H1 (cell line): ENCODE results near the gene BCAR3. TPM values are rescaled to one million over a fixed set of nuclear protein-coding genes. Genes with fewer than 3 reads are reported as not detected.

Experiments used
- CTCF ChIA-PET: fragments of 300-600 bp; sonication (Branson Sonifier 250); formaldehyde crosslinking; loops from one replicate; lab custom pipeline; 2021; ENCODE audit not compliant: partially characterized antibody; lab: Charles Lee
- POLR2A ChIA-PET: fragments of 300-600 bp; sonication (Branson Sonifier 250); formaldehyde crosslinking; loops from one replicate; lab custom pipeline; 2021; ENCODE audit warnings: inconsistent platforms; ENCODE audit not compliant: partially characterized antibody; lab: Charles Lee
- DNase-seq, 2 experiments: peaks; one replicate each; pipeline versions ENCODE4 v3.0.0 to v3.0.0-alpha.2; 2010 to 2022; ENCODE audit warnings: low spot score in 2 of 2, low read depth in 1 of 2, mixed read lengths in 1 of 2
- FAIRE-seq: peaks from 2 replicates; lab custom pipeline; 2011; peaks lifted over from hg19 to GRCh38; lab: Jason Lieb, UNC
- H2AFZ ChIP-seq: 2 replicates; pipeline ENCODE4 v1.8.1; 2012; ENCODE audit warnings: low read length, inconsistent platforms
- H2AK5ac ChIP-seq: 2 replicates; pipeline ENCODE4 v1.6.1; 2013; ENCODE audit warnings: low read depth, low read length
- H2BK120ac ChIP-seq: replicated peaks from 2 replicates; pipeline ENCODE3; 2013; ENCODE audit warnings: low read depth, low read length, inconsistent platforms
- H2BK12ac ChIP-seq: 2 replicates; pipeline ENCODE4 v1.6.1; 2013; ENCODE audit warnings: low read depth, low read length
- H2BK15ac ChIP-seq: 2 replicates; pipeline ENCODE4 v1.6.1; 2013; ENCODE audit warnings: low read length
- H2BK20ac ChIP-seq: 2 replicates; pipeline ENCODE4 v1.6.1; 2013; ENCODE audit warnings: low read length
- H2BK5ac ChIP-seq: 2 replicates; pipeline ENCODE4 v1.6.1; 2013; ENCODE audit warnings: low read depth, low read length
- H3K14ac ChIP-seq: 2 replicates; pipeline ENCODE4 v1.6.1; 2013; ENCODE audit warnings: inconsistent platforms; ENCODE audit not compliant: insufficient read length
- H3K18ac ChIP-seq: 2 replicates; pipeline ENCODE4 v1.6.1; 2013; ENCODE audit warnings: low read length; ENCODE audit errors: extremely low read depth
- H3K23ac ChIP-seq: 2 replicates; pipeline ENCODE4 v1.6.1; 2013; ENCODE audit warnings: inconsistent platforms; ENCODE audit not compliant: insufficient read length
- H3K23me2 ChIP-seq: 2 replicates; pipeline ENCODE4 v1.6.1; 2013; ENCODE audit warnings: low read depth, low read length
- H3K27ac ChIP-seq: 2 replicates; pipeline ENCODE4 v1.6.1; 2011; ENCODE audit warnings: low read depth, low read length, inconsistent platforms
- H3K27me3 ChIP-seq, 4 experiments: replicated peaks in 1 of 4; 1 replicate in 1 of 4; 2 replicates in 3 of 4; pipeline versions ENCODE4 v1.6.1 to v1.8.1; 2011 to 2013; ENCODE audit warnings: low read length in 3 of 4, mild to moderate bottlenecking in 3 of 4, inconsistent platforms in 2 of 4, mixed read lengths in 2 of 4, moderate library complexity in 1 of 4; ENCODE audit not compliant: control insufficient read depth in 3 of 4, insufficient read depth in 3 of 4; ENCODE audit errors: extremely low read depth in 1 of 4
- H3K36me3 ChIP-seq, 4 experiments: 2 replicates each; pipeline versions ENCODE4 v1.6.1 to v1.8.1; 2011 to 2013; ENCODE audit warnings: mild to moderate bottlenecking in 4 of 4, low read length in 3 of 4, moderate library complexity in 2 of 4, control low read depth in 1 of 4, inconsistent platforms in 1 of 4; ENCODE audit not compliant: insufficient read depth in 4 of 4, control insufficient read depth in 2 of 4
- H3K4ac ChIP-seq: replicated peaks from 2 replicates; pipeline ENCODE3; 2013; ENCODE audit warnings: low read length, low read depth, mixed read lengths, inconsistent platforms; ENCODE audit not compliant: insufficient read length
- H3K4me1 ChIP-seq, 4 experiments: replicated peaks in 1 of 4; 1 replicate in 1 of 4; 2 replicates in 3 of 4; pipeline versions ENCODE4 v1.6.1 to v1.8.1; 2011 to 2013; ENCODE audit warnings: low read length in 3 of 4, inconsistent platforms in 2 of 4, mixed read lengths in 1 of 4; ENCODE audit not compliant: insufficient read depth in 4 of 4, control insufficient read depth in 3 of 4
- H3K4me2 ChIP-seq, 2 experiments: 2 replicates each; pipeline versions ENCODE4 v1.6.1 to v1.8.1; 2011 to 2013; ENCODE audit warnings: low read depth in 2 of 2, low read length in 2 of 2, control low read depth in 1 of 2, inconsistent platforms in 1 of 2, mild to moderate bottlenecking in 1 of 2; ENCODE audit not compliant: insufficient read depth in 1 of 2
- H3K4me3 ChIP-seq, 4 experiments: fragments of 200-600, 300-600 bp in 1 of 4; sonication (generic), shearing (Covaris generic), sonication (Bioruptor Twin) in 1 of 4; 2 replicates each; pipeline versions ENCODE4 v1.5.1 to v1.8.1; 2011 to 2016; ENCODE audit warnings: low read length in 4 of 4, low read depth in 3 of 4, control low read depth in 2 of 4, inconsistent platforms in 2 of 4, mild to moderate bottlenecking in 2 of 4, mixed read lengths in 1 of 4, moderate library complexity in 1 of 4; ENCODE audit not compliant: insufficient read depth in 2 of 4; ENCODE audit errors: extremely low read depth in 1 of 4
- H3K56ac ChIP-seq: replicated peaks from 2 replicates; pipeline ENCODE3; 2013; ENCODE audit warnings: low read depth, mild to moderate bottlenecking, mixed read lengths, low read length, inconsistent platforms; ENCODE audit not compliant: insufficient read length
- H3K79me1 ChIP-seq: 2 replicates; pipeline ENCODE4 v1.6.1; 2013; ENCODE audit warnings: low read depth, low read length, control low read depth
- H3K79me2 ChIP-seq, 2 experiments: 2 replicates each; pipeline versions ENCODE4 v1.6.1 to v1.8.1; 2012 to 2013; ENCODE audit warnings: low read length in 2 of 2, mild to moderate bottlenecking in 2 of 2, inconsistent platforms in 1 of 2; ENCODE audit not compliant: insufficient read depth in 2 of 2, control insufficient read depth in 1 of 2
- H3K9ac ChIP-seq, 4 experiments: replicated peaks in 1 of 4; 1 replicate in 1 of 4; 2 replicates in 3 of 4; pipeline versions ENCODE4 v1.6.1 to v1.8.1; 2011 to 2013; ENCODE audit warnings: low read depth in 3 of 4, low read length in 3 of 4, control low read depth in 2 of 4, mild to moderate bottlenecking in 2 of 4, moderate library complexity in 2 of 4, inconsistent platforms in 1 of 4; ENCODE audit errors: extremely low read depth in 1 of 4
- H3K9me3 ChIP-seq, 2 experiments: 2 replicates each; pipeline versions ENCODE4 v1.6.1 to v1.8.1; 2012 to 2013; ENCODE audit warnings: mild to moderate bottlenecking in 2 of 2, moderate library complexity in 2 of 2, control low read depth in 1 of 2, inconsistent platforms in 1 of 2, low read depth in 1 of 2, low read length in 1 of 2, mixed read lengths in 1 of 2; ENCODE audit not compliant: insufficient read depth in 2 of 2
- H4K20me1 ChIP-seq, 2 experiments: replicated peaks in 1 of 2; 2 replicates each; pipeline versions ENCODE3 to v1.8.1; 2011 to 2013; ENCODE audit warnings: inconsistent platforms in 2 of 2, low read length in 2 of 2, mild to moderate bottlenecking in 1 of 2; ENCODE audit not compliant: insufficient read depth in 2 of 2, control insufficient read depth in 1 of 2
- H4K5ac ChIP-seq: 2 replicates; pipeline ENCODE4 v1.6.1; 2013; ENCODE audit warnings: low read length, low read depth, mixed read lengths, inconsistent platforms; ENCODE audit not compliant: insufficient read length
- H4K8ac ChIP-seq: 2 replicates; pipeline ENCODE4 v1.8.0; 2013; ENCODE audit warnings: mild to moderate bottlenecking, moderate library complexity, low read length, inconsistent platforms; ENCODE audit not compliant: insufficient read depth; ENCODE audit errors: extremely low read depth
- H4K91ac ChIP-seq: replicated peaks from 2 replicates; pipeline ENCODE3; 2013; ENCODE audit warnings: low read length, mixed read lengths, inconsistent platforms; ENCODE audit not compliant: insufficient read length
- KDM1A ChIP-seq: fragments of 200-600, 300-600 bp; sonication (generic); IDR thresholded peaks from 2 replicates; pipeline ENCODE4 v1.7.1; 2016; ENCODE audit warnings: mild to moderate bottlenecking, low read length, borderline replicate concordance
- MAX ChIP-seq: IDR thresholded peaks from 2 replicates; pipeline ENCODE4 v1.6.1; 2012; ENCODE audit warnings: inconsistent platforms
- PHF8 ChIP-seq: fragments of 200-600 bp; sonication (generic); conservative IDR thresholded peaks from 2 replicates; pipeline ENCODE4 v1.7.1; 2012; ENCODE audit warnings: low read depth, mild to moderate bottlenecking, inconsistent platforms, low read length, moderate library complexity
- RAD21 ChIP-seq, 2 experiments: IDR thresholded peaks in 1 of 2; conservative IDR thresholded peaks in 1 of 2; 2 replicates each; pipeline ENCODE4 v1.6.1; 2011; ENCODE audit warnings: low read depth in 2 of 2, low read length in 2 of 2, improper control_type of control experiment in 1 of 2, inconsistent platforms in 1 of 2, mild to moderate bottlenecking in 1 of 2, moderate library complexity in 1 of 2
- SP2 ChIP-seq: IDR thresholded peaks from 2 replicates; pipeline ENCODE4 v1.6.1; 2012; ENCODE audit warnings: mild to moderate bottlenecking, low read length, inconsistent platforms
- SRF ChIP-seq: IDR thresholded peaks from 2 replicates; pipeline ENCODE4 v1.6.1; 2011; ENCODE audit warnings: mild to moderate bottlenecking, low read depth, low read length, moderate library complexity
- WGBS, 2 experiments: shearing (Covaris generic) in 1 of 2; methylation state at CpG; one replicate each; pipeline versions ENCODE4 v1.1.6 to v1.1.7; 2013 to 2015; ENCODE audit warnings: low lambda C conversion rate in 2 of 2, mixed read lengths in 2 of 2, inconsistent platforms in 1 of 2, low coverage in 1 of 2, missing lambda C conversion rate in 1 of 2; ENCODE audit not compliant: insufficient replicate concordance in 2 of 2, insufficient coverage in 1 of 2, insufficient read length in 1 of 2; ENCODE audit errors: extremely low coverage in 1 of 2, missing lambda C conversion rate in 1 of 2; 5-methylcytosine and 5-hydroxymethylcytosine counted together
- polyA plus RNA-seq, 7 experiments: library from polyadenylated mRNA; depleted of rRNA in 3 of 7; stranded (reverse) in 5 of 7; unstranded in 2 of 7; fragments of >200 nt in 5 of 7; fragments of 200-250 nt in 2 of 7; gene quantifications; 1 replicate in 5 of 7; 2 replicates in 1 of 7; 4 replicates in 1 of 7; pipeline versions ENCODE4 v1.2.1 to v1.2.3, GENCODE V29; 2011 to 2013; ENCODE audit warnings: missing spikeins in 2 of 7, mixed read lengths in 2 of 7
- total RNA-seq: library from RNA; stranded (reverse); fragmentation: NEBNext Ultra II Directional; extraction: Animal tissue kit (Norgen Biotek cat#: 25700); gene quantifications from 2 replicates; pipeline ENCODE4 v1.2.1, GENCODE V29; 2021
- TF ChIP-seq, protein P1 (sequence below): IDR thresholded peaks from 2 replicates; pipeline ENCODE4 v1.6.1; 2012; ENCODE audit warnings: low read length, inconsistent platforms

The BCAR3 gene
- total and polyA plus RNA-seq, 2 of the 8 experiments (the other 6 are each of a cell fraction or from before 2014, with no cell fraction given): 5.6 to 9.2 TPM

GRCh38 chr1:93574511-93574910, 107.1 kb downstream of the BCAR3 start:
- H3K14ac ChIP-seq: no peak overlapping the region
- H4K91ac ChIP-seq: no peak overlapping the region
- no peak overlapping the region for H3K4ac ChIP-seq
- no peak overlapping the region for H2BK120ac ChIP-seq
- H2BK20ac ChIP-seq: no peak overlapping the region
- no peak overlapping the region for H2BK12ac ChIP-seq
- no peak overlapping the region for H4K8ac ChIP-seq
- no peak overlapping the region for H4K5ac ChIP-seq
- H4K20me1 ChIP-seq: no peaks in the 10 kb centered on the region
- H3K9ac ChIP-seq: no peak overlapping the region
- TF ChIP-seq MAX: no peak
- TF ChIP-seq PHF8: no peak
- TF ChIP-seq SP2: no peak
- no peak for TF ChIP-seq SRF
- no peak for TF ChIP-seq RAD21 (IDR thresholded peaks at IDR 0.05 in 1 of 2, conservative IDR thresholded peaks at IDR 0.05 in 1 of 2; ENCODE audit: low read depth in 2 of 2, low read length in 2 of 2)
- TF ChIP-seq, protein P1, sequence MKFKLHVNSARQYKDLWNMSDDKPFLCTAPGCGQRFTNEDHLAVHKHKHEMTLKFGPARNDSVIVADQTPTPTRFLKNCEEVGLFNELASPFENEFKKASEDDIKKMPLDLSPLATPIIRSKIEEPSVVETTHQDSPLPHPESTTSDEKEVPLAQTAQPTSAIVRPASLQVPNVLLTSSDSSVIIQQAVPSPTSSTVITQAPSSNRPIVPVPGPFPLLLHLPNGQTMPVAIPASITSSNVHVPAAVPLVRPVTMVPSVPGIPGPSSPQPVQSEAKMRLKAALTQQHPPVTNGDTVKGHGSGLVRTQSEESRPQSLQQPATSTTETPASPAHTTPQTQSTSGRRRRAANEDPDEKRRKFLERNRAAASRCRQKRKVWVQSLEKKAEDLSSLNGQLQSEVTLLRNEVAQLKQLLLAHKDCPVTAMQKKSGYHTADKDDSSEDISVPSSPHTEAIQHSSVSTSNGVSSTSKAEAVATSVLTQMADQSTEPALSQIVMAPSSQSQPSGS: no peak
- no peak for TF ChIP-seq KDM1A
- no peaks in the 10 kb centered on the region for H3K79me2 ChIP-seq
- H2AFZ ChIP-seq: no peak overlapping the region
- no peak overlapping the region for H2BK5ac ChIP-seq
- DNase-seq (peak in 1 of 2 experiments; percentile 42), FAIRE-seq (no peak)
- H3K36me3 ChIP-seq: peaks cover 0 to 9% (median 2%) of the 10 kb centered on the region in 4 experiments; a peak in 4 of 8 replicates
- ChIA-PET CTCF (interaction anchor here (1.4 kb wide), 1 partner anchor 18 kb away, joined by 3 read pairs; no protein-coding TSS in a partner anchor), POLR2A (interaction anchor here (0.6 to 0.8 kb wide), 2 partner anchors 40 to 90 kb away, joined by 3 read pairs; no protein-coding TSS in a partner anchor)
- no peaks in the 10 kb centered on the region for H3K9me3 ChIP-seq
- H3K23ac ChIP-seq: no peak overlapping the region
- no peak overlapping the region for H3K4me3 ChIP-seq
- H3K4me2 ChIP-seq: no peak overlapping the region
- H3K4me1 ChIP-seq: no peaks in the 10 kb centered on the region
- no peaks in the 10 kb centered on the region for H3K23me2 ChIP-seq
- no peak overlapping the region for H3K56ac ChIP-seq
- H2AK5ac ChIP-seq: no peak overlapping the region
- no peak overlapping the region for H2BK15ac ChIP-seq
- no peak overlapping the region for H3K27ac ChIP-seq
- 74% methylated on average over 6 of the region's 7 CpGs; no CpG with 5 or more reads in 1 of the 2 experiments for WGBS, 2 experiments
- H3K18ac ChIP-seq: no peak overlapping the region
- H3K27me3 ChIP-seq: no peaks in the 10 kb centered on the region; a peak in 1 of 7 replicates
- no peaks in the 10 kb centered on the region for H3K79me1 ChIP-seq
